Colonic mucosa (tissue), 4 donors: ENCODE data around the gene ST6GALNAC1. TPM values are rescaled to one million over a fixed set of nuclear protein-coding genes. Genes with fewer than 3 reads are reported as not detected.

Experiments used
- DNase-seq: peaks from one replicate; pipeline ENCODE4 v3.0.0-alpha.2; 2020
- H3K27ac ChIP-seq: fragments of 200-600 bp; one replicate; pipeline ENCODE4 v1.8.0; 2021
- H3K27me3 ChIP-seq: fragments of 200-600 bp; one replicate; pipeline ENCODE4 v1.8.0; 2021
- H3K36me3 ChIP-seq: fragments of 200-600 bp; one replicate; pipeline ENCODE4 v1.8.0; 2021
- H3K4me1 ChIP-seq: fragments of 200-600 bp; one replicate; pipeline ENCODE4 v1.8.0; 2021; ENCODE audit warnings: mild to moderate bottlenecking
- H3K4me3 ChIP-seq: fragments of 200-600 bp; one replicate; pipeline ENCODE4 v1.8.0; 2021
- H3K9ac ChIP-seq, 2 donors: one replicate each; pipeline ENCODE4 v1.7.0; 2013; ENCODE audit warnings: control low read depth in 2 of 2, low read depth in 2 of 2, low read length in 2 of 2
- H3K9me3 ChIP-seq: fragments of 200-600 bp; one replicate; pipeline ENCODE4 v1.8.0; 2021
- CTCF ChIP-seq: fragments of 200-600 bp; IDR thresholded peaks from one replicate; pipeline ENCODE4 v1.8.0; 2022; ENCODE audit warnings: antibody characterized with exemption, mild to moderate bottlenecking
- intact Hi-C: fragments of 100-400 bp; cut with DNase I; formaldehyde crosslinking; loops from one replicate; pipeline ENCODE4 v1.14.1; 2022
- total RNA-seq, 2 donors: library from RNA; stranded (reverse); fragmentation: NEBNext Ultra II Directional in 1 of 2; extraction: Animal tissue kit (Norgen Biotek cat#: 25700) in 1 of 2; gene quantifications; one replicate each; pipeline ENCODE4 v1.2.1, GENCODE V29; 2021
- donor health status: healthy.
- donor health status: DM: no; HTN: no; CAD: no.
- donor health status: DM: no; HTN: no; CAD: no.

The ST6GALNAC1 gene
- total RNA-seq, 2 donors from 2014 or later = 311 to 465 TPM

GRCh38 chr17:76645481-76645880 lies 1.9 kb upstream of the ST6GALNAC1 start:
- H3K27ac ChIP-seq = peak overlapping the region; percentile 85
- H3K36me3 ChIP-seq = no peaks in the 10 kb centered on the region
- peak; percentile 75 for DNase-seq
- no peak overlapping the region for H3K4me3 ChIP-seq
- intact Hi-C loops = no loop called here
- H3K27me3 ChIP-seq = no peaks in the 10 kb centered on the region
- H3K4me1 ChIP-seq = no peaks in the 10 kb centered on the region
- H3K9me3 ChIP-seq = no peaks in the 10 kb centered on the region
- peak overlapping the region in 1 of 2 donors; percentile 48 for H3K9ac ChIP-seq
- TF ChIP-seq CTCF = no peak

- TF ChIP-seq CTCF = no peak
- H3K4me1 ChIP-seq = no peaks in the 10 kb centered on the region
- H3K9me3 ChIP-seq = no peaks in the 10 kb centered on the region
- no peak overlapping the region for H3K4me3 ChIP-seq
- intact Hi-C loops = no loop called here
- DNase-seq = peak; percentile 80
- no peaks in the 10 kb centered on the region for H3K27me3 ChIP-seq
- H3K27ac ChIP-seq = peak overlapping the region; percentile 85
- no peaks in the 10 kb centered on the region for H3K36me3 ChIP-seq
- H3K9ac ChIP-seq = peak overlapping the region in 1 of 2 donors; percentile 48
Observed at GRCh38 chr17:76644995-76645394, 1.4 kb upstream of the ST6GALNAC1 start.

GRCh38 chr17:76642994-76643393 lies 563 bp downstream of the ST6GALNAC1 start:
- Histone ChIP-seq H3K27me3 (no peaks in the 10 kb centered on the region), H3K4me1 (no peaks in the 10 kb centered on the region), H3K9ac (peak overlapping the region; percentile 51 to 99), H3K36me3 (no peaks in the 10 kb centered on the region), H3K4me3 (peak overlapping the region; percentile 43), H3K9me3 (no peaks in the 10 kb centered on the region), H3K27ac (peak overlapping the region; percentile 85)
- TF ChIP-seq CTCF = no peak
- intact Hi-C loops = no loop called here
- no peak for DNase-seq

GRCh38 chr17:76642032-76642561 lies 1.5 kb downstream of the ST6GALNAC1 start:
- Histone ChIP-seq H3K27me3 (no peaks in the 10 kb centered on the region), H3K4me1 (no peaks in the 10 kb centered on the region), H3K36me3 (no peaks in the 10 kb centered on the region), H3K9ac (peak overlapping the region in 1 of 2 donors; percentile 99), H3K4me3 (peak overlapping the region; percentile 43), H3K27ac (peak overlapping the region; percentile 85), H3K9me3 (no peaks in the 10 kb centered on the region)
- intact Hi-C loops = no loop called here
- TF ChIP-seq CTCF = no peak
- DNase-seq = no peak

GRCh38 chr17:76641501-76641900 lies 2.1 kb downstream of the ST6GALNAC1 start:
- peak overlapping the region; percentile 43 for H3K4me3 ChIP-seq
- intact Hi-C loops = no loop called here
- H3K27me3 ChIP-seq = no peaks in the 10 kb centered on the region
- no peaks in the 10 kb centered on the region for H3K4me1 ChIP-seq
- H3K27ac ChIP-seq = peak overlapping the region; percentile 37
- no peak overlapping the region for H3K9ac ChIP-seq
- peak; percentile 63 for DNase-seq
- no peaks in the 10 kb centered on the region for H3K36me3 ChIP-seq
- no peaks in the 10 kb centered on the region for H3K9me3 ChIP-seq
- TF ChIP-seq CTCF = no peak
